ENCODE results near the gene PCSK7.

PCSK7 gene

DNA sequence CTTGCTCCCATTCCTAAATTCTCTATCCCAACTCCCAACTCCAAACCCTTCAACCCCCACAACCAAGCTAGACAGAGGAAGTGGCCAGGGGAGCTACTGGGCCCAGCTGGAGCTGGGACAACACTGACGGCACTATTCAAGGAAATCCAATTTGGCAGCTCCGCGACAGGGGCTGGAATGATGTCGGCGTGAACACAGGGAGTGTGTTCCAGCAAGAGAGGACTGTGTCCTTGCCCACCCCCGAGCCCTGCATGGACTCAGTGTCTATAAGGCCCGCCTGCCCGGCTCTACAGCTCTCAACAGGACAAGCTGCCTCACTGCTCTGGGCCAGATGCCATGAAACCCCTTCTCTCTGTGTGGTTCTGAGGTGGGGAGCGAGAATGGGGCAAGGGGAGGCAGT is 11.3 kb downstream of the PCSK7 start:
- Histone ChIP-seq H3K9me3 (ENCODE audit: insufficient read depth, low read depth, low read length) (no peaks in the 10 kb centered on the region), H3K4me1 (ENCODE audit: insufficient read depth, low read length, poor library complexity, severe bottlenecking) (no peaks in the 10 kb centered on the region), H3K4me3 (ENCODE audit: low read length, poor library complexity, severe bottlenecking) (no peak overlapping the region), H3K9me2 (replicated peaks; ENCODE audit: low read depth, low read length) (no peaks in the 10 kb centered on the region), H3K4me2 (ENCODE audit: low read depth, low read length, poor library complexity, severe bottlenecking) (no peak overlapping the region), H3K79me2 (ENCODE audit: insufficient read depth, low read length) (no peaks in the 10 kb centered on the region), H2AFZ (ENCODE audit: low read length) (no peak overlapping the region), H3F3A (ENCODE audit: low read depth) (no peaks in the 10 kb centered on the region), H3K36me3 (ENCODE audit: insufficient read depth, low read length) (peaks cover 40% of the 10 kb centered on the region; the same call in 1 of the 2 replicates), H3K9ac (ENCODE audit: low read depth, low read length, poor library complexity, severe bottlenecking) (no peak overlapping the region), H3K27me3 (ENCODE audit: insufficient read depth, low read length, poor library complexity, severe bottlenecking) (no peaks in the 10 kb centered on the region), H4K20me1 (ENCODE audit: insufficient read depth, low read length, poor library complexity, severe bottlenecking) (no peaks in the 10 kb centered on the region)
- no peak for TF ChIP-seq EZH2phosphoT487 (IDR thresholded peaks at IDR 0.05; ENCODE audit: borderline replicate concordance)
- TF ChIP-seq, protein P1, sequence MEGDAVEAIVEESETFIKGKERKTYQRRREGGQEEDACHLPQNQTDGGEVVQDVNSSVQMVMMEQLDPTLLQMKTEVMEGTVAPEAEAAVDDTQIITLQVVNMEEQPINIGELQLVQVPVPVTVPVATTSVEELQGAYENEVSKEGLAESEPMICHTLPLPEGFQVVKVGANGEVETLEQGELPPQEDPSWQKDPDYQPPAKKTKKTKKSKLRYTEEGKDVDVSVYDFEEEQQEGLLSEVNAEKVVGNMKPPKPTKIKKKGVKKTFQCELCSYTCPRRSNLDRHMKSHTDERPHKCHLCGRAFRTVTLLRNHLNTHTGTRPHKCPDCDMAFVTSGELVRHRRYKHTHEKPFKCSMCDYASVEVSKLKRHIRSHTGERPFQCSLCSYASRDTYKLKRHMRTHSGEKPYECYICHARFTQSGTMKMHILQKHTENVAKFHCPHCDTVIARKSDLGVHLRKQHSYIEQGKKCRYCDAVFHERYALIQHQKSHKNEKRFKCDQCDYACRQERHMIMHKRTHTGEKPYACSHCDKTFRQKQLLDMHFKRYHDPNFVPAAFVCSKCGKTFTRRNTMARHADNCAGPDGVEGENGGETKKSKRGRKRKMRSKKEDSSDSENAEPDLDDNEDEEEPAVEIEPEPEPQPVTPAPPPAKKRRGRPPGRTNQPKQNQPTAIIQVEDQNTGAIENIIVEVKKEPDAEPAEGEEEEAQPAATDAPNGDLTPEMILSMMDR (conservative IDR thresholded peaks at IDR 0.05; ENCODE audit: low read length), result no peak

- Histone ChIP-seq H3K4me2 (ENCODE audit: low read depth, low read length, poor library complexity, severe bottlenecking) (no peak overlapping the region), H3K9ac (ENCODE audit: low read depth, low read length, poor library complexity, severe bottlenecking) (no peak overlapping the region), H3K79me2 (ENCODE audit: insufficient read depth, low read length) (no peaks in the 10 kb centered on the region), H3K9me3 (ENCODE audit: insufficient read depth, low read depth, low read length) (no peaks in the 10 kb centered on the region), H4K20me1 (ENCODE audit: insufficient read depth, low read length, poor library complexity, severe bottlenecking) (no peaks in the 10 kb centered on the region), H3F3A (ENCODE audit: low read depth) (no peaks in the 10 kb centered on the region), H3K4me3 (ENCODE audit: low read length, poor library complexity, severe bottlenecking) (no peak overlapping the region), H2AFZ (ENCODE audit: low read length) (no peak overlapping the region), H3K4me1 (ENCODE audit: insufficient read depth, low read length, poor library complexity, severe bottlenecking) (no peaks in the 10 kb centered on the region), H3K36me3 (ENCODE audit: insufficient read depth, low read length) (peaks cover 38% of the 10 kb centered on the region; the same call in 1 of the 2 replicates), H3K27me3 (ENCODE audit: insufficient read depth, low read length, poor library complexity, severe bottlenecking) (no peaks in the 10 kb centered on the region), H3K9me2 (replicated peaks; ENCODE audit: low read depth, low read length) (no peaks in the 10 kb centered on the region)
- no peak for TF ChIP-seq EZH2phosphoT487 (IDR thresholded peaks at IDR 0.05; ENCODE audit: borderline replicate concordance)
- TF ChIP-seq, protein P1 (conservative IDR thresholded peaks at IDR 0.05; ENCODE audit: low read length), result no peak
Measured at GRCh38 chr11:117219995-117220394, 11.9 kb downstream of the PCSK7 start.

DNA sequence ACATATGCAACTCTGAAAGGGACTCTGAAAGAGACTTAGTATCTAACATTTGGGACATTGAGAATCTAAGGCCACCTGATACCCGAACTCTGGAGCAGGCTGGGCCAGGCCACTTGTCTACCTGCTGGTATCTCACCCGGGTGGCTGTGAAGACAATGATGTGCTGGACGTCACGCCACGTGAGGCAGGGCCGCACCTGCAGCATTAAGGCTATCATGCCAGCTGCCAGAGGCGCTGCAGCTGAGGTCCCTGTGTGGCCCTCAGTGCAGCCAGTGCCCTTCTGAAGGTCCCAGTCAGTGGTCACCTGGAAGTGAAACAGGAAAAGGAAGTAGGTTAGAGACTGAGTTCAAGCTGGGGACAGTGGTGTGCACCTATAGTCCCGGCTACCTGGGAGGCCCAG is 12.4 kb downstream of the PCSK7 start:
- Histone ChIP-seq H3K9ac (ENCODE audit: low read depth, low read length, poor library complexity, severe bottlenecking) (no peak overlapping the region), H3K27me3 (ENCODE audit: insufficient read depth, low read length, poor library complexity, severe bottlenecking) (no peaks in the 10 kb centered on the region), H4K20me1 (ENCODE audit: insufficient read depth, low read length, poor library complexity, severe bottlenecking) (no peaks in the 10 kb centered on the region), H3K4me3 (ENCODE audit: low read length, poor library complexity, severe bottlenecking) (no peak overlapping the region), H3F3A (ENCODE audit: low read depth) (no peaks in the 10 kb centered on the region), H2AFZ (ENCODE audit: low read length) (no peak overlapping the region), H3K9me3 (ENCODE audit: insufficient read depth, low read depth, low read length) (no peaks in the 10 kb centered on the region), H3K9me2 (replicated peaks; ENCODE audit: low read depth, low read length) (no peaks in the 10 kb centered on the region), H3K4me1 (ENCODE audit: insufficient read depth, low read length, poor library complexity, severe bottlenecking) (no peaks in the 10 kb centered on the region), H3K79me2 (ENCODE audit: insufficient read depth, low read length) (no peaks in the 10 kb centered on the region), H3K36me3 (ENCODE audit: insufficient read depth, low read length) (peaks cover 40% of the 10 kb centered on the region; the same call in 1 of the 2 replicates), H3K4me2 (ENCODE audit: low read depth, low read length, poor library complexity, severe bottlenecking) (no peak overlapping the region)
- no peak for TF ChIP-seq EZH2phosphoT487 (IDR thresholded peaks at IDR 0.05; ENCODE audit: borderline replicate concordance)
- TF ChIP-seq, protein P1 (conservative IDR thresholded peaks at IDR 0.05; ENCODE audit: low read length), result no peak

All from Loucy (cell line).